K562 (cell line): ENCODE measurements around the gene NOM1.

Source experiments
- E2F4 ChIP-seq: sonication (generic); formaldehyde crosslinking; IDR thresholded peaks from 2 replicates; pipeline ENCODE4 v1.8.0; 2022; ENCODE audit warnings: mild to moderate bottlenecking, low read depth, missing genetic modification reagents
- IRF2 ChIP-seq: sonication (generic); formaldehyde crosslinking; IDR thresholded peaks from 2 replicates; pipeline ENCODE4 v1.8.1; 2022; ENCODE audit warnings: mild to moderate bottlenecking, missing genetic modification reagents
- L3MBTL2 ChIP-seq: fragments of 450-650 bp; IDR thresholded peaks from 2 replicates; pipeline ENCODE4 v1.6.1; 2016; ENCODE audit warnings: mild to moderate bottlenecking, moderate library complexity
- NFIC ChIP-seq: fragments of 450-650 bp; IDR thresholded peaks from 2 replicates; pipeline ENCODE4 v1.6.1; 2017; ENCODE audit warnings: mild to moderate bottlenecking, inconsistent platforms
- POLR2AphosphoS5 ChIP-seq: IDR thresholded peaks from 2 replicates; pipeline ENCODE4 v1.6.1; 2011; ENCODE audit warnings: mild to moderate bottlenecking, low read depth, low read length, moderate library complexity; ENCODE audit not compliant: control insufficient read depth, insufficient read depth
- SIX5 ChIP-seq, 2 experiments: IDR thresholded peaks; 2 replicates each; pipeline ENCODE4 v1.6.1; 2011; ENCODE audit warnings: low read length in 2 of 2, borderline replicate concordance in 1 of 2, low read depth in 1 of 2, mild to moderate bottlenecking in 1 of 2, moderate library complexity in 1 of 2; ENCODE audit not compliant: insufficient read depth in 1 of 2
- ZNF354B ChIP-seq: fragments of 250-450 bp; sonication (Bioruptor Pico); IDR thresholded peaks from 2 replicates; pipeline ENCODE4 v1.4.0; 2020

- TF ChIP-seq POLR2AphosphoS5 (no peak), NFIC (no peak), SIX5 (IDR thresholded peaks at IDR 0.05; ENCODE audit: borderline replicate concordance in 1 of 2, insufficient read depth in 1 of 2, low read depth in 1 of 2, low read length in 2 of 2) (no peak), L3MBTL2 (no peak), IRF2 (CRISPR knock-in tag) (no peak), ZNF354B (CRISPR knock-in tag) (no peak), E2F4 (CRISPR knock-in tag) (no peak)
These were observed 30.3 kb upstream of the NOM1 start for GRCh38 chr7:156919132-156919713.
